NB4 (cell line): ENCODE measurements around the gene MEAF6.

Experiments used
- DNase-seq: peaks from one replicate; pipeline ENCODE4 v3.0.0; 2010; ENCODE audit warnings: low read depth
- H3K4me3 ChIP-seq: one replicate; pipeline ENCODE4 v1.5.1; 2011; ENCODE audit warnings: mild to moderate bottlenecking, low read depth, low read length, moderate library complexity
- CTCF ChIP-seq: IDR thresholded peaks from one replicate; pipeline ENCODE4 v1.5.1; 2012; ENCODE audit warnings: low read depth, low read length
- MAX ChIP-seq: IDR thresholded peaks from 2 replicates; pipeline ENCODE4 v1.6.1; 2011; ENCODE audit warnings: low read depth, low read length
- MYC ChIP-seq: IDR thresholded peaks from 2 replicates; pipeline ENCODE4 v1.6.1; 2011; ENCODE audit warnings: low read depth, low read length
- POLR2A ChIP-seq: IDR thresholded peaks from 2 replicates; pipeline ENCODE4 v1.6.1; 2011; ENCODE audit warnings: mild to moderate bottlenecking; ENCODE audit not compliant: insufficient read length; ENCODE audit errors: extremely low read depth

The MEAF6 gene

GRCh38 chr1:37464443-37464842, 50.1 kb downstream of the MEAF6 start:
- H3K4me3 ChIP-seq = no peak overlapping the region
- no peak for DNase-seq
- TF ChIP-seq MAX = no peak
- TF ChIP-seq CTCF = no peak
- no peak for TF ChIP-seq POLR2A
- TF ChIP-seq MYC = no peak

GRCh38 chr1:37461698-37462436, 52.7 kb downstream of the MEAF6 start:
- DNase-seq = no peak
- no peak overlapping the region for H3K4me3 ChIP-seq
- no peak for TF ChIP-seq CTCF
- no peak for TF ChIP-seq MAX
- no peak for TF ChIP-seq POLR2A
- TF ChIP-seq MYC = no peak

GRCh38 chr1:37458551-37458950, 56.0 kb downstream of the MEAF6 start:
- H3K4me3 ChIP-seq = no peak overlapping the region
- DNase-seq = no peak
- TF ChIP-seq MAX (no peak), POLR2A (no peak), MYC (no peak), CTCF (no peak)

- TF ChIP-seq MAX (no peak), POLR2A (no peak)
- DNase-seq = no peak
- H3K4me3 ChIP-seq = no peak overlapping the region
These were observed 58.0 kb downstream of the MEAF6 start for GRCh38 chr1:37456614-37457013.

GRCh38 chr1:37455516-37455915, 59.0 kb downstream of the MEAF6 start:
- TF ChIP-seq POLR2A = no peak
- TF ChIP-seq CTCF = no peak
- TF ChIP-seq MAX = no peak
- no peak for TF ChIP-seq MYC
- no peak overlapping the region for H3K4me3 ChIP-seq
- no peak for DNase-seq

GRCh38 chr1:37453647-37454046, 60.9 kb downstream of the MEAF6 start:
- no peak overlapping the region for H3K4me3 ChIP-seq
- TF ChIP-seq MAX (no peak), POLR2A (no peak), CTCF (no peak), MYC (no peak)
- no peak for DNase-seq
